ENCODE data around the gene GRXCR2.
"Not testable (repeated sequence)": the region's sequence is repeated elsewhere in the genome, so short reads cannot be mapped to it uniquely, and the experiment has no call there.

Gene GRXCR2, protein sequence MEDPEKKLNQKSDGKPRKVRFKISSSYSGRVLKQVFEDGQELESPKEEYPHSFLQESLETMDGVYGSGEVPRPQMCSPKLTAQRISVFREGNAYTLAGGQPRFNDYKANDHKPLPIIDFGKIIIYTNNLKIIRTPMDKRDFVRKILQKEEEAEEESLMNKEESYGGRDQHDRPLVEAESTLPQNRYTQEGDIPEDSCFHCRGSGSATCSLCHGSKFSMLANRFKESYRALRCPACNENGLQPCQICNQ

GRCh38 chr5:145872914-145873313 is at the start of gene GRXCR2:
Gene GRXCR2, minus strand, starts transcription at chr5:145873014. Its CDS starts 46 bp downstream, at chr5:145872968.
- DNase-seq (ENCODE audit: low read depth): no peak

DNA sequence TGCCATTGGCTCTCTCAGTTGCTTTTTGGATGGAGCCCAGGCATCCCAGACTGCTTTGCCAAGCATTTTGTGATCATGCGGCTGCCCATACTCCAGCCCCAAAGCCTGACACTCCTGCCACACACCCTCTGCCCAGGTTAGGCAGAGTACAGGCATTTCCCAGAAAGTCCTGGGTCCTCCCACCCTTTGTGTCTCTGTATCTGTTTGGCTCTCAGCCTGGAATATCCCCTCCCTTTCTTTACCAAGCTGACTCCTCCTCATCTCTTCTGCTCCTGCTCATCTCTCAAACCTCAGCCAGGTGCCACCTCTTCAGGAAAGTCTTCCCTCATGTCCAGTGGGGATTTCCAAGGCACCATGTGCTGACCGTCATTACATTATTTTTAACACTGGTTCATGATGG is 49.2 kb upstream of the GRXCR2 start:
- DNase-seq (ENCODE audit: low read depth): no peak

DNA sequence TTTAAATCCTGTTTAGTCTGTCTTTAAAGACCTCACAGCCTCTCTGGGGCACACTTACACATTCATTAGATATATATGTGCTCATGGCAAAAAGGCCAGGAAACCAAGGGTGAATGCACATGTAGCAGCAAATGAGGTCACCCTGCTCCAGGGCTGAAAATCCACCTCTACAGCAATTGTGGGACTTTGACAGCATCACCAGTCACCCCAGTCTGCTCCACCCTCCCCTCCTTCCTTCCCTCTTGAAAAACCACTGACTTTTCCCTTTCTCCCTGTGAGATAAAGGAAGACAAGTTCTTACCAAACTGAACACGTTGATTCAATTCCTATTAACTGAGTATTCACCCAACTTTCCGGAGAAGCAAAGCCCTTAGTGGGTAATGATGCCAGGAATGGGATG is 48.4 kb upstream of the GRXCR2 start:
- no peak for DNase-seq (ENCODE audit: low read depth)

- no peak for DNase-seq (ENCODE audit: low read depth)
Observed at GRCh38 chr5:145920542-145921210, 47.9 kb upstream of the GRXCR2 start.

DNA sequence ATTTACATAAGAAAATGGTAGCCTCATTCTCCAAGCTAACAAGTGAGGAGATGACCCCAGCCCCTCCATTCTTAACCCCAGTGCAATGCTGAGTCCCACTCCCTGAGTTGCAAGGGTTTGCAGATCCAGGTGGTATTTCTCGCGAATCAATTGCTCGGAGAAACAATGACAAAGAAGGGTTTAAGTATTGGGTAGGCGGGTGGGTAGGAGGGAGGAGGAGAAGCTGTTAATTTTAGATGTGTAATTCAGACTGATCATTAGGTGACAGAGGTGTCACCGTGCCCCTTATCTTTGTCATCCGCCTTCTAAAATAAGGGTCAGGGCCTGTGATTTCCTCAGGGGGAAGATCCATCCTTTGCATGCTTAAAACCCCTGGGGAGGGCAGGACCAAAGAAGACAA is 46.6 kb upstream of the GRXCR2 start:
- no peak for DNase-seq (ENCODE audit: low read depth)

GRCh38 chr5:145918397-145918796 is 45.6 kb upstream of the GRXCR2 start:
- no peak for DNase-seq (ENCODE audit: low read depth)

DNA sequence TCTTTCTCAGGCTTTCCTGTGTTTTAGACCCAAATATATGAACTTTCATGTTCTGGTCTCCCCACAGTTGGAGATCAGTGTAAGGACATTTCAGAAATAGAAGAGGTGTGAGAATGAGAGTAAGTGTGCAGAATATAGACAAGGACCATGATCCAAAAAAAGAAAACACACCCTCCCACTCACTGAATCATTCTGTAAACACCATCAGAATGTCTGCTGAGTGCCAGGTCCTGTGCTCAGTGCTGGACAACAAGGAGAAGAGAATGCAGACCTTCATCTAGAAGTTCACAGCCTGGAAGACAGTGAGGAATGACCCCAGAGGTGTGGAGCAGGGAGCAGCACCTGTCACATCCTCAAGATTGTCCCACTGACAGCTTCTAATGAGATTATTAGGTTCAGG is 44.5 kb upstream of the GRXCR2 start:
- no peak for DNase-seq (ENCODE audit: low read depth)

DNA sequence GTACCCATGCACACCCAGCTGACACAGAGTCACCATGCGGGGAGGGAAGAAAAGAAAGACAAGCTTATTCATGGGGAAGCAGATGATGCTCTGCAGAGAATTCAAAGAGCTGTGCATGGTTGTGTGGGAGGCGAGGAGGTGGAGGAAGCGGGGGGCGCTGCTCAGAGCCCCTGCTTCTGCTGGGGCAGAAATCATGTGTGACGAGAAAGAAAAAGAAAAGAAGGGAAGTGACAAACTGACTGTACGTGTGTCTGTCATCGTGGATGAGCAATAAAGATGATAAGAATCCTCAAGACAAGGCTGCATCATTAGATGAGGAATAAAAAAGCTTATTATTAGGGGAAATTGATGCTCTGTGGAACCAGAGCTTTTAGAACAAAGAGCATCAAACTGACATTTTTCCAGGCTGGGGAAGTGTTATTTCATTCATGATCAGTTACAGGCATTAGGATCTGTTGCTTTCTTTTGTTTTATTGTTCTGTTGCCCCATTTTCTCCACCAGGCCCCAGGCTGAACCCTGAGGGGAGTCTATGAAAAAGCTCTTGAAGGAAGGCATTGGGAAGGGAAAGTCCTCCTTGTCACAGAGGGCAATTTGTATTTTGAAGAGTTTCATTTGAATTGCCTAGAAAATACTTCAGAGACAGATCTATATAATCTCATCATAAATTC is 43.3 kb upstream of the GRXCR2 start:
- DNase-seq (ENCODE audit: low read depth): no peak

DNA sequence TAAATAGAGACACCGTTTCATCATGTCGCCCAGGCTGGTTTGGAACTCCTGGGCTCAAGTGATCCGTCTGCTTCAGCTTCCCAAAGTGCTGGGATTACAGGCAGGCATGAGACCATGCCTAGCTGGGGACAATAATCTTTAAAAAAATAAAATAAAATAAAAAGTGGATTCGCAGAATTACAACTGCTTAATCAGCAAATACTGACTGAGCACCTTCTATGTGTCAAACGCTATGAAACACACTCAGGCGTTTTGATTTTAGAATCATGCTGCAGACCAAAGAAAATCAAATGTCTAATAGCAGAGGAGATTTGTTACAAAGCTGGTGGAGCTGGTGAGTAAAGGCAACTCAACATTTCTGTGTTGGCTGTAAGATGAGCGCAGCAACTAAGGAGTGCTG is 40.9 kb upstream of the GRXCR2 start:
- no peak for DNase-seq (ENCODE audit: low read depth)

GRCh38 chr5:145912594-145912993 is 39.8 kb upstream of the GRXCR2 start:
- DNase-seq (ENCODE audit: low read depth): no peak

DNA sequence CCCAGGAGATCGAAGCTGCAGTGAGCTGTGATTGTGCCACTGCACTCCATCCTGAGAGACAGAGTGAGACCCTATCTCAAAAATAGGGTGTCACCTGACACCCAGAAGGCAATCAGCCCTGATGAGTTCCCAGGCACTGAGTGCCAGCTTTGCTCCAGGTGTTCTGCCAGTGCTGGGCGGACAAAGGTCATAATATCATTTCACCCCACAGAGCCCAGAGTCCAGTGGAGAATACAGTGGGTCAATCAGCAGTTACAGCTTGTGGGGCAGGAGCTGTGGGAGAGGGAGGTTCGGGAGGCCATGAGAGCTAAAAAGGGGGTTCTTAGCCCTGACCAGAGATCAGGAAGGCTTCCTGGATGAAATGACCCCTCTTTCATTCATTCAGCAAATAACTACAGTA is 39.2 kb upstream of the GRXCR2 start:
- no peak for DNase-seq (ENCODE audit: low read depth)

GRCh38 chr5:145911164-145911563 is 38.4 kb upstream of the GRXCR2 start:
- DNase-seq (ENCODE audit: low read depth): no peak

DNA sequence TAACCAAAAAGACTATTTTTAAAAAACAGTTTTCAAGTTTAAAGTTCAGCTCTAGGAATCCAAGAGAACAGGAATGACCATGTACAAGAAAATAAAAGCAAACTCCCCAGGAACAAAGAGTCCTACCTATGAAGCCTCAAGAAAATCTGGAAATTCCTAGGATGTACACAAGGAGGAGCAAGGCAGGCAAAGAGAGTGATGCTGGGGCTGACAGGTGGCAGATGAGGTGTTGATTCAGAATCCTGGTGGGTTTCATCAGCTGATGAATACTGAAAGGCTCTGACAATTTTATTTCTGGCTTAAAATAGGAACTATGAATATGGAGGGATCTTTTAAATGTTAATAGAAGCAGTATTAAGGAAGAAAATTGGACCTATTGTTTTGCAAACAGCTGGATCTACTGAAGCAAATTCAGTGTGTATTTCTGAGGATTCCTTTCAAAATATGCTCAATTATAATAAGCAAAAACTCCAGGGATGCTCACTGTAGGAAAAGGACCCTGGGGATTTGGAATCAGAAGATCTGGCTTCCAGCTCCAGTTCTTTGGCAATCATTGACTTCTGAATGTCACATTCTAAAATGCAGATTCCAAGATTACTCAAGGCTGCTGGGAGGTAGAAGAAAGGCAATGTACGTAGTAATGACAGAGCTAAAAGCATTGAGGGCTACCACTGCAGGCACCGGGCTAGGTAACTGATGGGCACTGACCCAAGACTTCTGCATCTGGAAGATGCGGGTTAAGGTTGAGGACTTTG is 35.6 kb upstream of the GRXCR2 start:
- no peak for DNase-seq (ENCODE audit: low read depth)

GRCh38 chr5:145906401-145906800 is 33.6 kb upstream of the GRXCR2 start:
- no peak for DNase-seq (ENCODE audit: low read depth)

DNA sequence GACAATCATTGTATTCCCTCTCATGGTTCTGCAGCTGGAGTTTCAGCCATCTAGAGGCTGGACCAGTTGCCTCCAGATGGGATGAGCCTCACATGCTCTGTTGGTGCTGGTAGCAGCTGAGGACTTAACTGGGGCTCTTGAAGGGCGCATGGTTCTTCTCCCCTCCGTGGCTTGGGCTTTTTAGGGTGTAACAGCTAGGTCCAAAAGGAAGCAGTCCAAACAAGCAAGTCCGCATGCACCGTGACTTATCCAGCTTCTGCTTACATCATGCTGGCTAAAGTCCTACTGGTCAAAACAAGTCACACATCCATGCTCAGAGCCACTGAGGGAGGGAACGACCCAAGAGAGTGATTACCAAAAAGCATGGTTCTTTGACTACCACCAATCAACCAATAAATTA is 31.9 kb upstream of the GRXCR2 start:
- no peak for DNase-seq (ENCODE audit: low read depth)

- DNase-seq (ENCODE audit: low read depth): no peak
Observed at GRCh38 chr5:145903867-145904266, 31.1 kb upstream of the GRXCR2 start.

- no peak for DNase-seq (ENCODE audit: low read depth)
Observed at GRCh38 chr5:145903113-145903512, 30.3 kb upstream of the GRXCR2 start.

DNA sequence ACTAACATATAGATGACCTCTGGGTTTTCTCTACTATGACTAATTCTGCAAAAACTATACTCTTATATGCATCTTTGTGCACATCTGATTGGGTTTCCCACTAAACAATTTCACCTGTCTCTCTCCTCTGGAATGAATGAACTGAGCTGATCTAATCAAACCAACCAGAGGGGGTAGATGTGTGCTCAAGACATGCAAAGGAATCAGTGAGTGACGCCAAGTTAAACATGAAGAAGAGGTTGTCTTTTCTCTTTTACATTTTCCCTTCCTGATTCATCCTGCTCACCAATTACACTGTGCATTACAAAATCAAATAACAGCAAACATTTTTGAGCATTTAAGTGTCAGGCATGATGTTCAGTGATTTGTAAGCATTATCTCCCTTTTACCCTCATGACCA is 29.6 kb upstream of the GRXCR2 start:
- DNase-seq (ENCODE audit: low read depth): no peak

DNA sequence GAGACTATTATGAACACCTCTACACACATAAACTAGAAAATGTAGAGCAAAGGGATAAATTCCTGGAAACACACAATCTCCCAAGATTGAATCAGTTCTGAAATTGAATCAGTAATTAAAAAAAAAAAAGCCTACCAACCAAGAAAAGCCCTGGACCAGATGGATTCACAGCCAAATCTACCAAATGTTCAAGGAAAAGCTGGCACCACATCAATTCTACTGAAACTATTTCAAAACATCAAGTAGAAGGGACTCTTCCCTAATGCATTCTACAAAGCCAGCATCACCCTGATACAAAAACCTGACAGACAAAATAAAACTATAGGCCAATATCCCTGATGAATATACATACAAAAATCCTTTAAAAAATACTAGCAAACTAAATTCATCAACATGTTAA is 25.4 kb upstream of the GRXCR2 start:
- DNase-seq (ENCODE audit: low read depth): no peak

DNA sequence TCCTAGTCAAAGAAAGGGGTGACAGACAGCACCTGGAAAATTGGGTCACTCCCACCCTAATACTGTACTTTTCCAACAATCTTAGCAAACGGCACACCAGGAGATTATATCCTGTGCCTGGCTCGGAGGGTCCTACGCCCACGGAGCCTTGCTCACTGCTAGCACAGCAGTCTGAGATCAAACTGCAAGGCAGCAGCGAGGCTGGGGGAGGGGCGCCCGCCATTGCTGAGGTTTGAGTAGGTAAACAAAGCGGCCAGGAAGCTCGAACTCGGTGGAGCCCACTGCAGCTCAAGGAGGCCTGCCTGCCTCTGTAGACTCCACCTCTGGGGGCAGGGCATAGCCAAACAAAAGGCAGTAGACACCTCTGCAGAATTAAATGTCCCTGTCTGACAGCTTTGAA is 18.6 kb upstream of the GRXCR2 start:
- DNase-seq (ENCODE audit: low read depth): not testable (repeated sequence)

DNA sequence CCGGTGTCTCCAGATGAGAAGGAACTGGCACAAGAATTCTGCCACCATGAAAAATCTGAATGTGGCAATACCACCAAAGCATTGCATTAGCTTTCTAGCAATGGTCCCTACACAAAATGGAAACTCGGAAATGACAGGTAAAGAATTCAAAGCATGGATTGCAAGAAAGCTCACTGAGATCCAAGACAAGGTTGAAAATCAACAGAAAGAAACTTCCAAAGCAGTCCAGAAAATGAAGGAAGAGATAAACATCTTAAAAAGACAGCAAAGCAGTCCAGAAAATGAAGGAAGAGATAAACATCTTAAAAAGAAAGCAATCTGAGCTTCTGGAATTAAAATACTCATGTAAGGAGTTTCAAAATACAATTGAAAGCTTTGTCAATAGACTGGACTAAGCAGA is 16.8 kb upstream of the GRXCR2 start:
- no peak for DNase-seq (ENCODE audit: low read depth)

DNA sequence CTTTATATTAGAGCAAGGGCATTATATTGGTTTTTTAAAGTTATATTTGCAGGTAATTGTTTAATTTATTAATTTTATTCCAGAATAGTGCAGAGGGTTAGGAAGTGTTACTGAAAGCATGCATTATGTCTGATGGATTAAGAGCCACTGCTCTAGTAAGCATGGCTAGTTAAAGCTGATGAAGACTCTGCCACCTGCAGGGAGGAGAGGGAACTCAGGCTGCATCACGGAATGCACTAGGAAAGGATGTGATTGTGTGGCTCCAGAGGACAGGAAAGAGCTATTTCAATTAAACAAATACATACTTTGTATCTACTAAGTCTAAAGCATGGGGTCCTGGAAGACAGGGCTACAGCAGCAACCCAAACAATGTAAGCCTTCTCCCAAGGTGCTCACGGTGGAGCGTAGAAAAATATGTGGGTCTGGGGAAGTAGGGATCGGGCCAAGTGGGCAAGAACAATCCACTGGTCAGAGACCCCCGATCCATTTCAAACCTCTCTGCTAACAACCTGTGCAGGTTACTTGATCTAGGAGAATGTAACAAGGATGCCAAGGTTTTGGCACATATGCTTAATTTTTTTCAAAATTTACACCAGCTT is 15.3 kb upstream of the GRXCR2 start:
- DNase-seq (ENCODE audit: low read depth): no peak
